ENCODE data around the gene SOCS4.

DNA sequence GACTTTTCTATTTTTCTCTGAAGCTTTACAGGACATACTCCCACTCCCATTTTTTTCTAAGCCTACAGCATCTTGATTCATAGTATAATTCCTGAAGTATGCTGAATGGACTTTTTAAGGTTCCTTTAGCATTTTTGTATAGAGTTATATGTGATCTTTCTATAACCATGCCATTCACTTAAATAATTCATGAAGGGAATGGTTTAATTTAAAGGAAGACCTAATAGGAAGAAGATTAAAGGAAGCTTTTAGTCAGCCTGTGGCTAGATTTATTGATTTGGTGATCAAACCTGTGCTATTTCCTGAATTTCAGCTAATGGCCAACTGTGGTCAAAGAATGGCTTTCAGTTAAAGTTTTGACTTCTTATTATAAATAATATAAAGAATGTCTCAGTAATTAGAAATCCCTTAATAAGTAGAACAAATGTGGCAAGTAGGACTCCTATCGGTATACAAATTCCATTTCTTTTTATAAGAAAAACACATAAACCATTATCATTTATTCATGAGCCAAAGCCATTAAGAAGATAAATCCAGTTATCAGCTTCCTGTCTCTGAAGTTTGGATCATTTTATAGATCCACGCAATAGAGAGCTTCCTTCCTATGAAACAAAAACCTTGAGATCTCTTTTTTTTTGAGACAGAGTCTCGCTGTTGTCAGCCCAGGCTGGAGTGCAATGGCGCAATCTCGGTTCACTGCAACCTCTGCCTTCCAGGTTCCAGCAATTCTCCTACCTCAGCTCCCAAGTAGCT lies 20.4 kb downstream of the SOCS4 start:
- TF ChIP-seq POLR2A (IDR thresholded peaks at IDR 0.05), result no peak
- TF ChIP-seq, protein P1, sequence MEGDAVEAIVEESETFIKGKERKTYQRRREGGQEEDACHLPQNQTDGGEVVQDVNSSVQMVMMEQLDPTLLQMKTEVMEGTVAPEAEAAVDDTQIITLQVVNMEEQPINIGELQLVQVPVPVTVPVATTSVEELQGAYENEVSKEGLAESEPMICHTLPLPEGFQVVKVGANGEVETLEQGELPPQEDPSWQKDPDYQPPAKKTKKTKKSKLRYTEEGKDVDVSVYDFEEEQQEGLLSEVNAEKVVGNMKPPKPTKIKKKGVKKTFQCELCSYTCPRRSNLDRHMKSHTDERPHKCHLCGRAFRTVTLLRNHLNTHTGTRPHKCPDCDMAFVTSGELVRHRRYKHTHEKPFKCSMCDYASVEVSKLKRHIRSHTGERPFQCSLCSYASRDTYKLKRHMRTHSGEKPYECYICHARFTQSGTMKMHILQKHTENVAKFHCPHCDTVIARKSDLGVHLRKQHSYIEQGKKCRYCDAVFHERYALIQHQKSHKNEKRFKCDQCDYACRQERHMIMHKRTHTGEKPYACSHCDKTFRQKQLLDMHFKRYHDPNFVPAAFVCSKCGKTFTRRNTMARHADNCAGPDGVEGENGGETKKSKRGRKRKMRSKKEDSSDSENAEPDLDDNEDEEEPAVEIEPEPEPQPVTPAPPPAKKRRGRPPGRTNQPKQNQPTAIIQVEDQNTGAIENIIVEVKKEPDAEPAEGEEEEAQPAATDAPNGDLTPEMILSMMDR (IDR thresholded peaks at IDR 0.05), result no peak

Measured in lower leg skin (tissue), 3 donors.